GM18519 (cell line): ENCODE data around the gene EML6.
"Not testable (repeated sequence)": the region's sequence is repeated elsewhere in the genome, so short reads cannot be mapped to it uniquely, and the experiment has no call there.

Source experiments
- ATAC-seq: cut with Tn5 transposase; IDR thresholded peaks from one replicate; pipeline ENCODE4 v1.9.1; 2021; ENCODE audit warnings: mild to moderate bottlenecking, moderate library complexity; ENCODE audit not compliant: unreplicated experiment, low FRiP score

Gene EML6

DNA sequence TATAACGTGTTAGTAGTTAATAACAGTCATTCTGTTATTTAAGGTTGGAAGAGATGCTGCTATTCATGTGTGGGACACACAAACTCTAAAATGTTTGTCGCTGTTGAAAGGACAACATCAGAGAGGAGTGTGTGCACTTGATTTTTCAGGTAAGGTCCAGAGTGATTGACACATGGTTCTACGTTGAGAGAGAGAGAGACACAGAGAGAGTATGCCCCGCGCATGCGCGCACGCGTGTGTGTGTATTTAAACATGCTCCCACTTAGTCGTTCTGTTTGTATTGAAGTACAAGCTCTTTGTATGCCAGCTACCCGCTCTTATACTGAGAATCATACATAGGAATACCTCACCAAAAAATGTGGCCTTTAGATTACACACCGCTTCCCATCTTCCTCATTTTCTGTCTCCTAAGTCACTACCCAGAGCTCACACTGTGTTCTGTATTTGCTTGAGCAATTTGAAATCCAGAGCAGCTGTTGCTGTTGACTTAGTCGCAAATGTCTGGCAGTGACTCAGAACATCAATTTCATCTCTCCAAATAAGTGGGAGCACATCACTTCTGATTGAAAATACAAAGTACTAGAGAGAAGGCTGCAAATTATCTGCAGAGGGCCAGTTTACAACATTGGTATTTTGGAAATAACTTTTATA is 148.1 kb downstream of the EML6 start:
- no peak for ATAC-seq

DNA sequence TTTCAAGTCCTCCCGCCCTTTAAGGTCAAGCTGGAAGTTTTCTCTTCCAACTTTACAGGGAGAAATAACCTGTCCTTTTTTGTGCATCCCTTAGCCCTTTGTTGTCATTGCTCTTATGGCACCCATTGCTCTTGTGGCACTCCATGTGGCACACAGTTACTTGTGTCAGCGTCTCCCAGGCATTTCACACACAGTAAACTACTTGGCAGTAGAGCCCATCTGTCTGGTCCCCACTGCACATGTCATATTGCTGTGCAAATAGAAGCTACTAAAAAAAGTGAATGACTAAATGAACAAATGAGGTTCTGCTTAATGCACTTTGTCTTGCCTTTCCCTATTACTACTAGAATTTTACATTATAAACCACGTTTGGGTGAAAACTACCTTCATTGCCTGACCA is 149.3 kb downstream of the EML6 start:
- ATAC-seq: no peak

DNA sequence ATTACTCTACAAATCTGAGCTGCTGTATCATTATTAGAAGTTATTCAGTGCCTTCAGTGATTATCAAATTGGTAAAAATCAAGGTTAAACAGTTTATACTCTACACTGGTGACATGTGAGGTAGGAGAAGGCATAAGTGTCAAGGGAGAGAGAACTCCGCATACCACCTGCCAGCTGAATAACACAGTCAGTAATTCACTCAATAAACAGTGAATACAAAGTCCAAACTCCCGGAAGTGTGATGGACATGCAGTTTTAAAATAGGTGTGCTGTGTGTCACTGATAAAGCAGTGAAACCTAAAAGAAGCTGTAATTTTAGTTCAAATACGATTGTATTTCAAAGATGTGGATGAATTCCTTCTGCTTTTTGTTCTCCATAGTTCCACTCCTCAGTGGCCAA is 149.8 kb downstream of the EML6 start:
- not testable (repeated sequence) for ATAC-seq

DNA sequence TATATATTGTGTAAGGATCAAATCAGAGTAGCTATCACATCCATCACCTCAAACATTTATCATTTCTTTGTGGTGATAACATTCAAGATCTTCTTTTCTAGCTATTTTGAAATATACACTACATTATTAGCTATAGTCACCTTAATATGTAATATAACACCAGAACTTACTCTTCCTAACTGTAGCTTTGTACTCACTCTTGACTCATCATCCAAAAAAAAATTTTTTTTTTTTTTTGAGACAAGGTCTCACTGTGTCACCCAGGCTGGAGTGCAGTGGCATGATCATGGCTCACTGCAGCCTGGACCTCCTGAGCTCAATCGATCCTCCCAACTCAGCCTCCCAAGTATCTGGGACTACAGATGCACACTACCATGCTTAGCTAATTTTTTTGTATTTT is 153.3 kb downstream of the EML6 start:
- no peak for ATAC-seq

DNA sequence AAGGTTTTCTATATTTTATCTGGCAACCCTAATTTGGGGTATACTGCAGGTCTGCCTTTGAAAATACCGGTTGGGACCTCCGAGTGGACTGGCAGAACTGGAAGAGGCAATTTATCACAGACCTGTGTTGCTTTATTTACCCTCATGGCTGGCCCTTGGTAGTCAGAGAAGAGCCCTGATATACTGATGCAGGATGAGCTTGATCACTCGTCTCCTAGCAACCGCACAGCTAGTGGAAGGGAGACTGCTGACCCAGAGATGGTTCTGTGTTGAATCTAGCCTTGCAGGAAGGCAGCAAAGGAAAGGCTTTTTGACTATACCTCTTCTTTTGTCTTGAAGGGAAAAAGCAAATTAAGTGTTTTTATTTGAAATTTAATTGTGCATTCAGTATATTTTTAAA is 154.7 kb downstream of the EML6 start:
- no peak for ATAC-seq

DNA sequence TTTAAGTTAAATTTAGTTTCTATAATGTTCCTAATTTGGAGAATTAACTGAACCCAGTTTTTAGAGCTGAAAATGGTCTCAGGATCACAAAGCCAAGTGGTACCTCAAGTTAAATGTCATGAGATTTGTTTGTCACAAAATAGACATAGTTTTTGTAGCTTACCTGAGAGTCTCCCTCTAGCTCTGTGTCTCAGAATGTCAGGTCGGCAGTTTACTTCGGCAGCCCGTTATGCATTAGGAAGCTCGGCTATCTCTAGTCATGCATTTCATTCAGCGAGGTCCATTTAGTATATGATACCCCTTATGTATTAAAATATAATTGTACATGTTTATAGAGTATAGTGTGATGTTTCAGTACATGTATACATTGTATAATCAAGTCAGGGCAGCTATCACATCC is 155.6 kb downstream of the EML6 start:
- no peak for ATAC-seq

DNA sequence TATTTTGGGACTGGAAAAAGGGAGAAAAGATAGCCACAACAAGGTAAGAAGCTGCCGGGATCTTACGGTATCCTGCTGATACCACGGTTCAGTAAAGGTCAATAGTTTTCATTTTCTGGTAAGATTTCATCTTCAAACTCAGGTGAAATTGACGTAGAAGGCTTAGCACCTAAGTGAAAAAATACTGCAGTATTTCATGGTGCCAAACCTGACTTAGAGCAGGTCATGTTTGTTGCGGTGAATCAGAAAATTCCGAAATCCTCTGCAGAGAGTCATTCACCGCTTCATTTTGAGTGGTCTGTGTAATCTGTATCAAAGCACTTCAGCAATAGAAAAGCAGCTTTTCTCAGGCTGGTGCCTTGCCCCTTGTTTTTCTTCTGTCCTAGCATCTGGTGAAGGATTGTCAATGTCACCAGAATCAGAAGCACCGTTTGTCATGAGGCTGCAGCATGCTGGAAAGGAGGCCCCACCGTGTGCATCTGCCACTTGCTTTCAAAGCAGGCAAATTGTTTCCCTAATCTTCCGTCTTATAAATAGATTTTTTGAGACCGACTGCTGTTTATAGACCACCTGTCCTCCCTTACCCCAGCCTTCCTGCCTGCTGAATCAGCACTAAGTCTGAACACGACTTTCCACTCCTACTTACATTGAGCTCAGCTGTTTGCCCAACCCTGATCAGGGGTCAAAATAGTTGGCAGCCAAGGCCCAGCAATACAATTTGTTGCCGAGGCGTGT is 156.3 kb downstream of the EML6 start:
- ATAC-seq: no peak

DNA sequence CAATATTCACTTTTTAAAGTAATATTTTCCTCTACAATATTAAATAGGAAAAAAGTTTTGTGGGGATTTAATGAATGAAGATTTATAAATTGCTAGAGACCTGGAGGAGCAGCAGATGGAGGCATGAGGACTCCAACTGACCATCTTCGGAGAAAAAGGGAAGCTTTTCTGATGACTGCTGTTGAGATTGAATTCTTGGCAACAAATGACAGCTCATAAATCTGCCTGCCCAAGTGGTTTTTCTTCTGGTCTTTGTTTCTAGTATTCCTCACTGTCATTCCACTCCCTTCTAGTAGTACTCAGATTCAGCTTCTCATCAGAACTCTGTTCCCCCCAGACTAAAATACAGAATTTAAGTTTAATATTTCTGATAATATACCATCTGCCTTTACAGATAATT is 157.0 kb downstream of the EML6 start:
- ATAC-seq: no peak

DNA sequence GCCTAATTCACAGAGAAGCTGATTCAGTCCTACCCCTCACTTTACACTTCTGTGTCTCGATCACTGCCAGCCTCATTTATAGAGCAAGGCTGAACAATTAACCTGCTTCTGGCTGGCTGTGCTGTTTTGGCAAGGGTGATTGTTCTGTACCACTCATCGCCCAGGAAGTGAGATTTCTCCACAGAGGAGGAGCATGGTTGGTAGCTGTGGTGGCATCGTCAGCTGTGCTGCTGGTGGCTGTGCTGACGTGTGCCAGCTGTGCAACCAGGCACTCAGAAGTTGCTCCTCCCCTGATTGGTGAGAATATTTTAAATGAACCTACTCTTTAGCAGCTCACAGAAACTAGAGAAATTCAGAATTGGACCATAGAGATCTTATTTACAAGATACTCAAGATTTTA is 158.3 kb downstream of the EML6 start:
- no peak for ATAC-seq

DNA sequence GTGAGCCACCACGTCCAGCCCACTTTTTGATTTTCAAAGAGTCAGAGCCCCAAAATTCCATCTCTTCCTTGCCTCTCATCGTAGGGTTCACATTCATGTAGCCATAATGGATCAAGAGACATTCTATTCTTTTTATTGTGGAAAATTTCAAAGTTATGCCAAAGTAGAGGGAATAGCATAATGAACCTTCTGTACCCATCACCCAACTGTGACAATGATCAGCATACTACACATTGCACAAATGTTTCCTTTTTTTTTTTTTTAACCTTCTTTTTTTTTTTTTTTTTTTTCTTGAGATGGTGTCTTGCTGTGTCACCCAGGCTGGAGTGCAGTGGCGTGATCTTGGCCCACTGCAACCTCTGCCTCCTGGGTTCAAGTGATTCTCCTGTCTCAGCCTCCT is 162.4 kb downstream of the EML6 start:
- ATAC-seq: no peak

DNA sequence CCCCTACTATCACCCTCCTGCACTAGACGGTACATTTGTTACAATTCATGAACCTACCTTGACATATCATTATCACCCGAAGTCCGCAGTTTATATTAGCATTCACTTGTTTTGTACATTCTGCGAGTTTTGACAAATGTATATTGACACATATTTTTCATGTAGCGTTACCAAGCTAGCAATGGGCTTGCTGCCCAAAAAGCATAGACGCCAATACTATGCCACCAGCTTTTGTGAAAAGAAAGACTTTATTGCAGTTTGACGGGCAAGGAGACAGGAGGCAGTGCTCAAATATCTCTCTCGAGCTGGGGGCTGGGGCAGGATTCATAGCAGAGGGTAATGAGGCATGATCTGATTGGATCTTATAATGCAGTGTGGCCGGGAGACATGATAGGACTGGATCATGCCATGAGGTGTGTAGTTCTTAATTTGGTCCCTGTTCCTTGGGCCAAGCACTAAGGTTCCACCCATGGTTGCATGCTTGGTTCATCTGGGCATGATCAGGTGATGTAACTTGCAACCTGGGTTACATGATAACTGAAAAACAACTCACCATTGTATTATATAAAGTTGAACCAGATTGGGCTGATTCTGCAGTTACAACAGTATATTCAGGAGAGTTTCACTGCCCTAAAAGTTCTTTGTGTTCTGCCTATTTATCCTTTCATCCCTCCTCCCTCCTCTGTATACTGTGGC is 164.5 kb downstream of the EML6 start:
- ATAC-seq: no peak

DNA sequence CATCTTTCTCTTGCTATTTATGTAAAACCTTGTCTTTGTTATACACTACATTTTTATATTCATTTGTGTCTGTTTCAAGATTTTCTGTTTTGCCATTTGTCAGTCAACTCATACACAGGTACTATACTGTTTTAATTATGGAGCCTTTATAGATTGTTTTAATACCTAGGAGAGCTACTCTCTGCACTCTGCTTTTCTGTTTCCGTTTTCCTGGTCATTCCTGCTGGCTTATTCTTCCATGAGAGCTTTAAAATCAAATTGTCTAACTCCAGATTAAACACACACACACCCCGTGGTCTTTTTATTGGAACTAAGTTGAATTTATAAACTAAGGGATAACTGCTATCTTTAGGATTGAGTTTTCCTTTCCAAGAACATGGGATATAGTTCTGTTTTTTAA is 165.6 kb downstream of the EML6 start:
- ATAC-seq: no peak

DNA sequence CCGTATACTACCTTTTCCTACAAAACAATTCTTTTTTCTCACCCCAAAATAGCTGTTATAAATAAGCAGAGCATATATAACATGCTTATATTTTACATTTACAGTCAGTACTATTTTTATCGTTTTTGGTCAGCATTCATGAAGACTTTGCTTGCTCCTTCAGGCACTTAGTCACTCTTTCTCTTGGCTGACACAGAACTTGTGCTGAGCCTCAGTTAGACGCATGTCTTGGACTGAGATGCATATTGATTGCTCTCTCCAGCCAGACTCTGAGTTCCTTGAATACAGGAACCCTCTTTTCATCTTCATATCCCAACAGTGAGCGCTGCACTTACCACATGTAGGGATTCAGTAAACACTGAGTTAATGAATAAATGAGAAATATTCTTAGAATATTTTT is 168.4 kb downstream of the EML6 start:
- ATAC-seq: no peak

DNA sequence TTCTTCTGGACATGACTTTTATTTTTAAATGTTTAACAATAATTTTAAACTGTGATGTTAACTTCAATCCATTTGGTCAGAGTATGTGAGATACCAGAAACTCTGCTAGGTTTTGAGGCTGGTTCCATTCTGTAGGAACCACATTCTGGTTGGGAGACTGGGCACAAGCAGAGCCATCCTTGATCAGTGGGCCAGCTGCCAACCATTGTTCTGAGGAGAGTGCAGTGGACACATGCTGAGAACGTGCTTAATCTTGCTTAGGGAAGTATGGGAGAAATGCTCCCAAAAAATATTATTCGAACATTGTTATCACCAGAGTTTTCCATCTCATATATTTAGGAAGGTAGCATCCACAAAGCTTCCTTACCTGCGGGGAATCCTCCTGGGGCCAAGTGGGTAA is 171.0 kb downstream of the EML6 start:
- no peak for ATAC-seq

DNA sequence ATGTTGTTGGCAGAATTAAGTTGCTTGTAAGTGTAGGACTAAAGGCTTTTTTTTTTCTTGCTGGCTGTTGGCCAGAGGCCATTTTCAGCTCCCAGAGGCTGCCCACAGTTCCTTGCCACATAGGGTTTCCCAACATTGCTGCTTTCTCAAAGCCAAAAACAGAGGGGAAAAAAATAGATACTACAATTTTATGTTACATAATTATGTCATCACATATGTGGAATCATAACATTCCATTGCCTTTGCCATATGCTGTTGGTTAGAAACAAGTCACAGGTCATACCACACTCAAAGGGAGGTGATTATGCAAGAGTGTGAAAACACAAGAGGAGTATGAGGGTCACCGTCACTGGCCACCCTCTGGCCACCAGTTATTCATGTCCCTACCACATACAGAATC is 172.3 kb downstream of the EML6 start:
- ATAC-seq: no peak

DNA sequence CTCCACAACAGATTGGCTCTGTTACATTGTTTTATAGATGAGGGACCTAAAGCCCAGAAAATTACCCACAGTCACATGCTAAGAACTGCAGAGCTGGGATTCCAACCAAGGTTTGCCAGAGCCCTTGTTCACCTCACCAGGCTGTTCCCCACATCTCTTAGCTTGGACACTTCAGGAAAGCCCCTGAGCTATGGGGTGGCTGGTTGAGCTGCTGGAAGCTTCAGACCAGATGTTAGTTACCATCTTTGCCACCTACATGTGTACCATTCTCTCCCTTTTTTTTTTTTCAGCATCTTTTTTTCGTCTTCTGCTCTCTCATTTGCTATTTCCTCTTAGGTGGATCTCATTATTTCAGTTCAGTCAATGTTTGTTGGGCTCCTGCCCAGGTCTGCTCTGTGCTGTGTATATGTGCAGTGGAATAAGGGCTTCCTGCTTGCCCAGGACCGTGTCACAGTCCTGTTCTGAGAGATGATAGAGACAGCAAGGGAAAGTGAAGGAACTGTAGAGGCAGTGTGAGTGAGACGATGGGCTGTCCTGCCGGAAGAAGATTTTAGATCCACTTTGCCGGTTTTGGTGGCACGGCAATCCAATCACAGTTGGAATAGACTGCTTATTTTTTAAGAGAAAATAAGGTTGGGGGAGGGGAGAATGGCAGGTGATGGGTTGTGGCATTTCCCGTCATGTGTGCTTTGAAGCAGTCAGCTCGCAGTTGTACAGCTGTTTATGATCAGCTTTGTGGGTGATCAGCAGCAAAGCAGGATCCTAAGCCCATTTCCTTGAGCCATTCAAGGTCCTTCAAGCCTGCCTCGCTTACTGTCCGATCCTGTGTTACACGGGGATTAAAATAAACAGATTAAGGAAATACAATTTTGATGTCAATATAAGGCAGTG is 174.2 kb downstream of the EML6 start:
- ATAC-seq: no peak

DNA sequence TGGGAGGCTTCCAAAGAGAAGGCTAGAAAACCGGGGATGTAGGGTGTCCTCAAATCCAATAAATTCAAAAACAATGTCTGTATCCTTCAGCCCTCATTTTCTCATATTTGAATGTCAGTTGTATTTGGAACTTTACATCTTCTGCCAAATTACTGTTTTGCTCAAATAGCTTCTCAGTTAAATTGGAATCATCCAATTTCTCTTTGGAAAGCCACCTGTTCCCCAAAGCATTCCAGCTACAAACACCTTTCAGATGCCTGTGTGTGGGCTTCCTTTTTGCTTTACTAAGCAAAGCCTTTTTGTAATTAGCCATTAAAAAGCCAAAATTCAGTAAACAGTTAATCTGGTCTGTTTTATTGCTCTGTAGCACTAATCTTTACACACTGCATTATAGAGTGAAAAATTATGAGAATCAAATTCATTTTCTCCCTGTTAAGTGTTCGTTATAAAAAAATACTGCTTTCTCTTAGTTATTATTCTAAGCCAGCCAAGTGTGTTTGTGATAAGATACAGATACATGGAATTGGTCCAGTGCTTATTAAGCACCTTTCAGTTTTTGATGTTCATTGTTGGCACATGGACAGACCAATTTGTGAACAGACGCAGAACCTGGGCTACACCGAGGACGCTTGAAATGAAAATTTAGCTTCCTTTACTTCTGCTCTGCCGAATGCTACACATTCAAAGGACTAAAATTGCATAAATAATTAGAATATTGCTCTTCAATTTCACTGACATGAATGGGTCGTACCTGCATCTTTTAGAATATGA is 175.2 kb downstream of the EML6 start:
- ATAC-seq: no peak

DNA sequence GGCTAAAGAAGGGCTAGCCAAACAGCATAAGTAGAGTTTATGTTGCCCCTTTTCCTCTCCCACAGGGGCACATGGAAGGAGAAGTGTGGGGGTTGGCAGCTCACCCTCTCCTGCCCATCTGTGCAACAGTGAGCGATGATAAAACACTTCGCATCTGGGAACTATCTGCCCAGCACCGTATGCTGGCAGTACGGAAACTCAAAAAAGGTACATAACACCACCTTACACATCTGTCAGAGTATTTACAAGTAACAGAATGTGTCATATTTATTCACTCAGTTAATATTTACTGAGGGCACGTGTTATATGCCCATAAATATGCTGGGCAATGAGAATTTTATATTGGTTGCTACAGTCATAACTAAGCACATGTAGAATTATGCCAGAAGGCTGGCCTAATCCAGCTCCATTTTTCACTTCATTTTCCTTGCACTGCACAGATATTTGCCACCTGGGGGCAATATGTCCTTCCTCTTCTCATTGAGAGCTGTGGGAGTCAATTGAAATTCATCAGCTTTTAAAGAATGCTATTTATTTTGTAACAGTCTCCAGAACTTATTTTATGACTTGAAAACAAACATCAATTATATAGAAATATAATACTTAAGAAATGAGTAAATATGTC is 176.2 kb downstream of the EML6 start:
- no peak for ATAC-seq

DNA sequence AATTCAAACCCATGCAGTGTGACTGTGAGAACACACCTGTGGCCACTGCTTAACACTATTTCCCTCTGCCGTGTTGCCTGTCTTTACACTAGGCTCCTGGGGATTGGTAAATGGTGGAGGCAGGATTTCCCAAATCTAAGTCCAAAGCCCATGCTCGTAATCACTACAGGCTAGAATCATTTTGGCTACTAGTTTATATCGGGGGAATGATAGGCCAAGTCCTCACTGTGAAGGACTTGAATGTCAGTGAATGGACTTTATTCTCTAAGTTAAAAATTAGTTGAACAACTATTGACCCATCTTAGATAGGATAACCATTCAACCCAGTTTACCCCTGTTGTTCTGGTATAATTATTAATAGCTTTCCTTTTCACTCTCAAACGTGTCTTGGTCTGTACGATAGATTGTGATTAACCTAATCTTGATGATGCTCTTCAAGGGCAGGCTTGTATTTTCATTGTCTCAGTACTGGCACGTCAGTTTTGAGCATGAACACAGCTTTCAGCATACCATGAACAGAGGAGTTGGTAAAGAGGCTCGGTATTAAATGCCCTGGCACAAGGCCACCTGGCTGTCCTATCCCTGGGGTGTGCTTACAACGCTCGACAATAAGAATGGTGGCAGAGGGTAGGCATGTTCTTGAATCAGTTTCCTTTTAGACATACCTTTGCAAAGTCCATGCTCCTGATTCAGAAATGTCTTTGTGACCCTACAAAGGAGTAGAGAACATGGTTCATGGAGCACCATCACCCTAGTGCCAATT is 177.9 kb downstream of the EML6 start:
- ATAC-seq: no peak
